NCI-H774 (cell line): ENCODE measurements around the gene SYCP3.
"Not testable (repeated sequence)": the region's sequence is repeated elsewhere in the genome, so short reads cannot be mapped to it uniquely, and the experiment has no call there.

Experiments used
- DNase-seq: peaks from one replicate; lab custom pipeline; 2025; lab: John Stamatoyannopoulos, UW

The SYCP3 gene

DNA sequence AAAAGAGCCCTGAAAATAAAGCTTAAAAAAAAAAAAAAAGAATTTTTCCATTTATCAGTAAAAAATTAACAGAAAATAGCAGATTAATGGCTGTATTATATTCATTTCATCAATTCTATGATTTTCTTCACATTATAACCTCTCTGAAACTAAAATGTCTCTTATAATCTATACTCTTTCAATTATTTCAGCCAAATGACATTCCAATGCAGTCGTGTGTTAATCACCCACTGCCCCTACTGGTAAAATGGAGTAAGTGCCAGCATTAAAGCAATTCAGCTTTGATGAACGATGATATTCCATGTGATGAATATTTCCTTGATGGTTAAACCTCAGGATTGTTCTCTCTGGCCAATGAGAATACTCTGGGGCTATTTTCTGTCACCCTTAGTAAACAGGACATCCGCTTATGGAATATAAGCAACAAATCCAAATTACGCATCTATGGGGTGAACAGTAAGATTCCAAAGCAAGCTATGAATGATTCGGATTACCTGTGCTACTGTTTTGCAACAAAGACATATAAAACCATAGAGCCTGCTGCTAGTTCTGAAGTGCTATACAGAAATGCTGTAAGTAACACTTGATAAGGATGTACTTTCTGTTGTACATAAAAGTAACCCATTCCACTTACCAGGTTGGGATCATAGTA is 20.3 kb upstream of the SYCP3 start:
- DNase-seq: no peak

GRCh38 chr12:101750152-101750551 is 10.9 kb upstream of the SYCP3 start:
- no peak for DNase-seq

GRCh38 chr12:101749657-101750056 is 10.4 kb upstream of the SYCP3 start:
- DNase-seq: no peak

DNA sequence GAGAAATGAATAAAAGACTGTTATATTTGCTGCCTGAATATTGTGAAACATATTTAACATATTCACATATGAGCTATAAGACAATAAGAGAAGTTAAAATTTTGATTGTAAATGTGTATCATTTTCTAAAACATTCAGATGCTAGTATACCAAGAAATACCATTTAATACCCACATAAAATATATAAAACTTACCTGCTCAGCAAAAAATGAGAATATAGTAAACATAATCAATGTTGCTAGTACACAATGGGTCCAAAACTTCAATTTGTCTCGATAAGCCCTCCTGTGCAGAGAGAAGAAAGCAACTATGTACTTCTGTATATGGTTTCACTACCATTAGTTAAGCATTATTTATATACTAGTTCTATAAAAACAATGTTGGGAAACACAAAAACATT is 9.6 kb upstream of the SYCP3 start:
- no peak for DNase-seq

DNA sequence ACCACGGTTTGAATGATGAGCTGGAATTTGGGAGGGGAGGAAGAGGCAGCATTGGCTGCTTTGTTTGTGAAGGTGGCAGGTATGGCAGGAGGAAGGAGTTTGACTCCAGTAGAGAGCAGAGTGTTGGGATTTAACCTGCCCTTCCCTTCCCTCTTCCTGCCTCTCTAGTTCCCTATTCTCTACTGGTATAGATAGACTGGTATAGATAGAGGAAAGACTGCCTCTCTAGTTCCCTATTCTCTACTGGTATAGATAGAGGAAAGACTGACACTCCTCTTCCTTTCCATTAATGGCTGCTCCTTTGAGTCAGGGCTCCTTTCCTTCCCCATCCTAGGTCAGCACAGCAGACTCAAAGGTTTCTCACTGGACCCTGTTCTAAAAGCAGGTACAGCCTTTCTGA is 8.4 kb upstream of the SYCP3 start:
- DNase-seq: no peak

GRCh38 chr12:101746661-101747060 is 7.4 kb upstream of the SYCP3 start:
- DNase-seq: no peak

DNA sequence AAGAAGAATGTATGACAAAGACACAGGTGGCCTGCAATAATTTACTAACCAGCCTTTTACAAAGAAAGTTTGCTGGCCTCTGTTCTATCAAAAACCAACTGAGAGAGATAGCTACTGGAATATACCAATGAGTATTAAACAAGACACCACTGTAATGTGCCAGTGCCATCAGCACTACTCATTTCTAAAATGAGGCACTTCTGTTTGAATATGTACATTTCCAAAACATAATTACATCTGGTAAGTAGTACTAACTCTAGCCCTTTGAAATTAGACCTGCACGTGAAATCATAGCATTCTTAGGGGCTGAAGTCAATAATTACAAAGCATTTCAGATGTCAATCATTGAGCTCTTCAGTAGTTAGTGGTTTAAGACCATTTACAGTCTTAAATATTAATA is 6.9 kb upstream of the SYCP3 start:
- no peak for DNase-seq

DNA sequence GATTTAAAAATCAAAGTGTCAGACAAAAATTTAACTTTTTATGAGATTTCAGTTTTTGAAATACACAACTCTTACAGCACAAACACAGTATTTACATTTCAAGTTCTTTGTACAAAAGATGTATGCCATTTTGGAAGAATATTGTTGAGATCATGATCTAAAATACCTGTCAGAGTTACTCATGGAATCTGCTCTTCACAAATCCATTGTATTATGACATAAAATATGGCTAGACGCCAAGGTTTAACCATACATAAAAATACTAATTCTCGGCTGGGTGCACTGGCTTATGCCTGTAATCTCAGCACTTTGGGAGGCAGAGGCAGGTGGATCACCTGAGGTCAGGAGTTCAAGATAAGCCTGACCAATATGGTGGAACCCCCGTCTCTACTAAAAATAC is 6.2 kb upstream of the SYCP3 start:
- DNase-seq: no peak

DNA sequence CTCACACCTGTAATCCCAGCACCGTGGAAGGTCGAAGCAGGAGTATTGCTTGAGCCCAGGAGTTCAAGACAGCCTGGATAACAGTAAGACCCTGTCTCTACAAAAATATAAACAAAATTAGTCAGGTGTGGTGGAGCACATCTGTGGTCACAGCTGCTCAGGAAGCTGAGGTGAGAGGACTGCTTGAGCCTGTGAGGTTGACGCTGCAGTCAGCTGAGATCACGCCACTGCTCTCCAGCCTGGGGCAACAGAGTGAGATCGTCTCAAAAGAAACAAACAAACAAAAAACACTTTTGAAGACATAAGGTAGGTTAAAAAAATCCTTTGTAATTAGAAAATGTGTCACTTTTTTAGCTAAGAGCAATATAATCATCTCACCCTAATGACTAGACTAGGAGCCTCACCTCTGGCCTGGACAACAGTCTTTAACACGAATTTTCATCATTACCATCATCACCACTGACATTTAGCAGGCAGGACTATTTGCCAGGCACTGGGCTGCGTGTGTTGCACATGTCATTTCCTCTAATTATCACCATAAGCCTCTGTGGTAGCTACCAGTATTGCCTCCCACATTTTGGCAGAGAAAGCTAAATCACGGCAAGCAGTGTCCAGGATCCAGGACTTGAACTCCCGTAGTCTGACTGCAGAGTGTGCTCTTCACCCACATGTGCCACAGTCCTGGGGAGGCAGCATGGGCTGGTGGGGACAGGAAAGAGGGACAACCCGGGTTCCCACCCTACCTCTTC is 4.6 kb upstream of the SYCP3 start:
- DNase-seq: no peak

DNA sequence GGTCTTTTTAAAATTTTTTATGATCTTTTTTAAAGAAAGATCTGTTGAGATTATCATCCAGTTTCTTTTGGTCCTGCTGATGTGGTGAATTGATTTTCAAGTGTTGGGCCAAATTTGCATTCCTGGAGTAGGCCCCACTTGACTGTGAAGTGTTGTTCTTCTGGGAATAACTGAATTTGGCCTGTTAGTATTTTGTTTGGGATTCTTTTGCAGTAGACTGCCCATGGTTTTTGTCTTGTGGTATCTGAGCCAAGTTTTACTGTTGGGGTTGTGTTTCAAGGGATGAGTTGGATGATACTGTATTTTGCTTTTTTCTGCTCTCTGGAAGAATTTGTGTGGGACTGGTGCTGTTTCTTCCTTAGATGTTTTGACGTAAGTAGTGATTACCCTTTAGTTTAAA is 4.0 kb upstream of the SYCP3 start:
- no peak for DNase-seq

DNA sequence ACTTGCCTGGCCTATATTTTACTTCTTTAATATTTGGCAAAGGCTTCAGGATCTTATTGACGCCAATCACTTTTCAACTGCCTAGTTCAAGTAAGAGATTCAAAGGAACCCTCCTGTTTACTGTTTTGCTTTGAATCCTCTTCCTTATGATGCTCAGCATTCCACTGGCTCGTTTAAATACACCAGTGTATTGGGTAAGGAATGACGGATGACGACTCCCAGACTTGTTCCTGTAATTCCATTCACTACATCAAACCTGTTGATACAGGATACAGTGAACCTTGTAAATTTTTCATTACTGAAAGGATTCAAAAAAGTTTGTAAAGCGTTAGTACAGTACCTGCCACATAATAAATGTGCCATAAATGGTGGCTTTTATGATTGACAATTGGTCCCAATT is 1.7 kb upstream of the SYCP3 start:
- DNase-seq: no peak

DNA sequence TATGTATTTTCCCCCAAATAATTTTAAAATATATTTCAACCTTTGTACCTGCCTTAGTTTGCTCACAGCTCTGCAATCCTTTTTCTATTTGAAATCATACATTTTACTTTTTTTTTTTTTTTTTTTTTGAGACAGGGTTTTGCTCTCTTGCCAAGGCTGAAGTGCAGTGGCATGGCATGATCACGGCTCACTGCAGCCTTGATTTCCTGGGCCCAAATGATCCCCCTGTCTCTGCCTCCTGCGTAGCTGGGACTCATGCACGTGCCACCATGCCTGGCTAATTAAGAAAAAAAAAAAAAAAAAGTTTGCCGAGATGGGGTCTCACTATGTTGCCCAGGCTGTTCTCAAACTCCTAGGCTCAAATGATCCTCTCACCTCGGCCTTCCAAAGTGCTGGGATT is 1.3 kb upstream of the SYCP3 start:
- DNase-seq: no peak

GRCh38 chr12:101737476-101737875 is 1.8 kb downstream of the SYCP3 start:
- DNase-seq: no peak

- not testable (repeated sequence) for DNase-seq
Observed at GRCh38 chr12:101734482-101734881, 4.8 kb downstream of the SYCP3 start.

GRCh38 chr12:101733166-101733565 is 6.1 kb downstream of the SYCP3 start:
- no peak for DNase-seq

- no peak for DNase-seq
Observed at GRCh38 chr12:101732318-101732717, 6.9 kb downstream of the SYCP3 start.

DNA sequence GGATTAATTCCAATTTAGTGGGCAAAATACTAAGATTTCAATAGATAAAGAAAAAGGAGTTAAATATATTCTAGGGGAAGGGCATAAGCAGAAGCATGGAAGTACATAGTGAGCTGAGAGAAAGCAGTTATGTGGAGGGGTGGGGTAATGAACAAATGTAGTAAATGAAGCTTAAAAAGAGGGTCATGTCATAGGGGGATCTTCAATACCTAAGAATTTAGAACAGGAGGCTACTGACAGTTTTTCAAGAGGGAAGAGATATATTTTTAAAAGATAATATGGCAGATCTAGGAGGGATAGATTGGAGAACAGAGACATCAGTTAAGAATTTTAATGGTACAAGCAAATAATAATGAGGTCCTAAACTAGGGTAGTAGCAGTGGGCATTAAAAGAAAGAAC is 9.4 kb downstream of the SYCP3 start:
- no peak for DNase-seq

DNA sequence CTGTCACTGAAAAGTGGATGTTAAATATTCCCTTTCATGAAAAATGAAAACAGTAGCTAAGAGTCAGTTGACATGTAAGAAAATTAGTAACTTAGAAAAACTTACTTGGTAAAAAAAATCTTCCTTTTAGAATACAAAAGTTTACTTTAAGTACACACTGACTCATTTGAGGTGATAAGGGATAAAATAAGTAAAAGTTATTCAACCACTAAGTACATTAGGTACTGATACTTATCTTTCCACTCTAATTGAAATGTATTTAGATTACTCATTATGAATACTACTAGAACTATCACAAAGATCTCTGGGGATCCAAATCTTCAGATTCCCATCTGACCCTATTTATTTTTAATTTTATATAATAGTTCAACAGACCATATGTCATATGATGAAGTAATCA is 12.2 kb downstream of the SYCP3 start:
- no peak for DNase-seq

- DNase-seq: no peak
Observed at GRCh38 chr12:101722392-101722791, 16.9 kb downstream of the SYCP3 start.

GRCh38 chr12:101720118-101720517 is 19.1 kb downstream of the SYCP3 start:
- no peak for DNase-seq

GRCh38 chr12:101719566-101719965 is 19.7 kb downstream of the SYCP3 start:
- DNase-seq: no peak

GRCh38 chr12:101714877-101715444 is 24.3 kb downstream of the SYCP3 start:
- no peak for DNase-seq

DNA sequence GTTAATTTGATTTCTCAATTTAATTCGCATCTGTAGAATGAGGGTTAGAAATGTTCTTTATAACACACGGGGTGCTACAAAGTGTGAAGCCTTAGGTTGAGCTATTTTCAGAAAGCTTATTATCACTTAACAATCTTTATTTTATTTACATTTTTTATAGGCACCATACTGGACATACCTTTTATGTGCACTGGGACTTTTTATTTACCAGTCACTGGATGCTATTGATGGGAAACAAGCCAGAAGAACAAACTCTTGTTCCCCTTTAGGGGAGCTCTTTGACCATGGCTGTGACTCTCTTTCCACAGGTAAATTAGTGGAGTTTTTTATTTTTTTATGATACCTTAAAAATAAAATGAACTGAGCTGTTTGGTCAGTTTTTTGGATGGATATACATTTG is 25.3 kb downstream of the SYCP3 start:
- DNase-seq: no peak
